GM12878 (cell line): ENCODE data around the gene COX19.

Source experiments
- POLR2A ChIP-seq: IDR thresholded peaks from 2 replicates; pipeline ENCODE4 v1.6.1; 2011; ENCODE audit warnings: low read depth, mild to moderate bottlenecking, low read length
- TF ChIP-seq, protein P1 (sequence below), 3 experiments: IDR thresholded peaks in 2 of 3; conservative IDR thresholded peaks in 1 of 3; 2 replicates each; pipeline ENCODE4 v1.5.1; 2011; ENCODE audit warnings: low read depth in 3 of 3, low read length in 3 of 3, mild to moderate bottlenecking in 3 of 3, control low read depth in 2 of 3, moderate library complexity in 2 of 3, inconsistent platforms in 1 of 3, mixed read lengths in 1 of 3; ENCODE audit not compliant: control insufficient read depth in 2 of 3, insufficient read depth in 1 of 3; ENCODE audit errors: extremely low read depth in 1 of 3

DNA sequence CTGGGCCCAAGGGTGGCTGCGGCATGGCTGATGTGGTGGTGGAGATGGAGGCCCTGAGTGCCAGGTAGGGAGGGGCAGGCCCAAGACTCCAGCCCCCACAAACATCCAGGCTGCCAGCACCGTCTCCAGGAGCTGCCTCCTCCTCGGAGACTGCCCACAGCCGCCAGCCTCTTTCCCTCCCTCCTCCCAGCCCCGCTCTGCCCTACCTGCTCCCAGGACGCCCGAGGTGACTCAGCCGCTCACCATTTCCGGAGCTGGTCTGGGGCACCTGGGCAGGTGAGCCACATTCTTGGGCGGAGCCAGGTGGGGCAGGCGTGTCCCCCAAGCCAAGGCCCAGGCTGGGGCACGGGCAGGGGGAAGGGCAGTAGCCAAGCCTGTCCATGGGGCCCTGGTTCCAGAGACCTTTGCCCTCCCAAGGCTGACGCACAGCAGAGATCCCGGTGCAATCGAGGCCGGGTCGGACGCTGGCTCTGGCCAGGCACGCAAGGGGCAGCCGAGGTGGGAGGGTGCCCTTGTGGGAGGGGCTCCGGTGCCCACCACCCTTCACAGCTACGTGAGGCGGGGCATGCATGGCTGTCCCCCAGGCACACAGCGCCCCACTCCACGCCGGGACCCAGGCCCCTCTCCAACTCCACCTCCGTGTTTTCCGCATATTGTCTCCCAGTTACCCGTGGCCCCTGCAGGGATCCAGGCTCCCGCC is 29.6 kb downstream of the COX19 start:
- TF ChIP-seq, protein P1, sequence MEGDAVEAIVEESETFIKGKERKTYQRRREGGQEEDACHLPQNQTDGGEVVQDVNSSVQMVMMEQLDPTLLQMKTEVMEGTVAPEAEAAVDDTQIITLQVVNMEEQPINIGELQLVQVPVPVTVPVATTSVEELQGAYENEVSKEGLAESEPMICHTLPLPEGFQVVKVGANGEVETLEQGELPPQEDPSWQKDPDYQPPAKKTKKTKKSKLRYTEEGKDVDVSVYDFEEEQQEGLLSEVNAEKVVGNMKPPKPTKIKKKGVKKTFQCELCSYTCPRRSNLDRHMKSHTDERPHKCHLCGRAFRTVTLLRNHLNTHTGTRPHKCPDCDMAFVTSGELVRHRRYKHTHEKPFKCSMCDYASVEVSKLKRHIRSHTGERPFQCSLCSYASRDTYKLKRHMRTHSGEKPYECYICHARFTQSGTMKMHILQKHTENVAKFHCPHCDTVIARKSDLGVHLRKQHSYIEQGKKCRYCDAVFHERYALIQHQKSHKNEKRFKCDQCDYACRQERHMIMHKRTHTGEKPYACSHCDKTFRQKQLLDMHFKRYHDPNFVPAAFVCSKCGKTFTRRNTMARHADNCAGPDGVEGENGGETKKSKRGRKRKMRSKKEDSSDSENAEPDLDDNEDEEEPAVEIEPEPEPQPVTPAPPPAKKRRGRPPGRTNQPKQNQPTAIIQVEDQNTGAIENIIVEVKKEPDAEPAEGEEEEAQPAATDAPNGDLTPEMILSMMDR (IDR thresholded peaks at IDR 0.05 in 2 of 3, conservative IDR thresholded peaks at IDR 0.05 in 1 of 3; ENCODE audit: control insufficient read depth in 2 of 3, extremely low read depth in 1 of 3, insufficient read depth in 1 of 3, low read depth in 3 of 3, low read length in 3 of 3): no peak
- no peak for TF ChIP-seq POLR2A
